ENCODE data around the gene ANO5. TPM values are rescaled to one million over a fixed set of nuclear protein-coding genes. Genes with fewer than 3 reads are reported as not detected.
A peak's percentile ranks its signal among the peaks of the same experiment; 100 is the strongest.

ANO5 gene
- total and polyA plus RNA-seq, 9 of the 15 experiments (the other 6 are each of a cell fraction or from before 2014, with no cell fraction given), result 0.16 to 0.58 (median 0.28) TPM

DNA sequence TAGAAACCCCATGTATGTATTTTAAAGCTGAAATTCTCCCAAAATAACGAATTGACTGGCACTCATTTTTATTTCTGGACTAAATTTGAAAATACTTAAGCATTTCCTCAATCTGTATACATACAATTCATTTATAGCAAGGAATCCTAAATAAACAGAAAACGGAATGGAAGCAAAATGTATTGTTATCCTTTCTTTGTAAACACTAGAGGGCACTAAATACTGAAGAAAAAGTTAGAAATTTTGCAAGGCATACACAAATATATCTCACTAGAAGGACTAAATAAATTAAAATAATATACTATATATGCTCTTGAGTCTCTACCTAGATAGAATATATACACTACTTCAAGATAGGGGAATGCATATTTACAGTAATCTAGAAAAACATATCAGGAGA is 23.1 kb upstream of the ANO5 start:
- FAIRE-seq, result no peak
- intact Hi-C loops (cut with micrococcal nuclease), result loop anchor here (10.0 kb wide), 1 partner anchor 135 kb away; no protein-coding TSS in a partner anchor
- CTCF ChIA-PET (ENCODE audit: low intra/inter-chr PET ratio), result interaction anchor here (1.1 kb wide), 1 partner anchor 135 kb away, joined by 6 read pairs; no protein-coding TSS in a partner anchor

More for the DNA sequence above, 23.1 kb upstream of the ANO5 start:
- Histone ChIP-seq H3K79me2 (ENCODE audit: control insufficient read depth, insufficient read depth, low read length) (no peaks in the 10 kb centered on the region), H3K9me1 (ENCODE audit: control insufficient read depth, insufficient read depth, low read length) (no peaks in the 10 kb centered on the region), H3K9ac (ENCODE audit: insufficient read depth in 1 of 2, low read depth in 2 of 2, low read length in 2 of 2) (no peak overlapping the region), H4K20me1 (replicated peaks; ENCODE audit: control insufficient read depth, insufficient read depth, low read length) (no peaks in the 10 kb centered on the region), H3K27me3 (ENCODE audit: control insufficient read depth in 2 of 2, insufficient read depth in 2 of 2, low read length in 2 of 2) (no peaks in the 10 kb centered on the region), H3K4me3 (no peak overlapping the region), H3K4me2 (ENCODE audit: insufficient read depth, low read length) (no peak overlapping the region), H3K27ac (ENCODE audit: extremely low read depth, low read depth, low read length) (no peak overlapping the region), H3K4me1 (replicated peaks in 1 of 2; ENCODE audit: control insufficient read depth in 2 of 2, insufficient read depth in 2 of 2, low read length in 2 of 2) (no peaks in the 10 kb centered on the region), H3K9me3 (replicated peaks; ENCODE audit: control insufficient read depth, insufficient read depth, low read depth, low read length) (no peaks in the 10 kb centered on the region), H3K36me3 (ENCODE audit: control insufficient read depth, insufficient read depth, low read length) (no peaks in the 10 kb centered on the region), H2AFZ (ENCODE audit: low read depth, low read length) (no peak overlapping the region)
- TF ChIP-seq, protein P1, sequence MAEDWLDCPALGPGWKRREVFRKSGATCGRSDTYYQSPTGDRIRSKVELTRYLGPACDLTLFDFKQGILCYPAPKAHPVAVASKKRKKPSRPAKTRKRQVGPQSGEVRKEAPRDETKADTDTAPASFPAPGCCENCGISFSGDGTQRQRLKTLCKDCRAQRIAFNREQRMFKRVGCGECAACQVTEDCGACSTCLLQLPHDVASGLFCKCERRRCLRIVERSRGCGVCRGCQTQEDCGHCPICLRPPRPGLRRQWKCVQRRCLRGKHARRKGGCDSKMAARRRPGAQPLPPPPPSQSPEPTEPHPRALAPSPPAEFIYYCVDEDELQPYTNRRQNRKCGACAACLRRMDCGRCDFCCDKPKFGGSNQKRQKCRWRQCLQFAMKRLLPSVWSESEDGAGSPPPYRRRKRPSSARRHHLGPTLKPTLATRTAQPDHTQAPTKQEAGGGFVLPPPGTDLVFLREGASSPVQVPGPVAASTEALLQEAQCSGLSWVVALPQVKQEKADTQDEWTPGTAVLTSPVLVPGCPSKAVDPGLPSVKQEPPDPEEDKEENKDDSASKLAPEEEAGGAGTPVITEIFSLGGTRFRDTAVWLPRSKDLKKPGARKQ (CRISPR knock-in tag; IDR thresholded peaks at IDR 0.05), result no peak
- TF ChIP-seq SRSF3 (IDR thresholded peaks at IDR 0.05; ENCODE audit: insufficient read depth, low read length) (no peak), DMBX1 (CRISPR knock-in tag; IDR thresholded peaks at IDR 0.05; ENCODE audit: borderline replicate concordance) (no peak), THRAP3 (IDR thresholded peaks at IDR 0.05; ENCODE audit: borderline replicate concordance) (no peak), MEF2A (IDR thresholded peaks at IDR 0.05; ENCODE audit: control insufficient read depth, low read depth, low read length) (no peak), MCM7 (IDR thresholded peaks at IDR 0.05) (no peak), CHD2 (IDR thresholded peaks at IDR 0.05; ENCODE audit: low read depth, low read length) (no peak), TCF3 (CRISPR knock-in tag; IDR thresholded peaks at IDR 0.05) (no peak), HNRNPK (IDR thresholded peaks at IDR 0.05; ENCODE audit: low read depth, low read length, poor library complexity, severe bottlenecking) (no peak), MAFF (IDR thresholded peaks at IDR 0.05; ENCODE audit: low read length) (no peak), RAD21 (CRISPR knock-in tag; conservative IDR thresholded peaks at IDR 0.05 in 1 of 2, IDR thresholded peaks at IDR 0.05 in 1 of 2) (peak in 1 of 2 experiments; percentile 45; a peak in 2 of 4 replicates), TCFL5 (CRISPR knock-in tag; conservative IDR thresholded peaks at IDR 0.05) (no peak)
- TF ChIP-seq, protein P2, sequence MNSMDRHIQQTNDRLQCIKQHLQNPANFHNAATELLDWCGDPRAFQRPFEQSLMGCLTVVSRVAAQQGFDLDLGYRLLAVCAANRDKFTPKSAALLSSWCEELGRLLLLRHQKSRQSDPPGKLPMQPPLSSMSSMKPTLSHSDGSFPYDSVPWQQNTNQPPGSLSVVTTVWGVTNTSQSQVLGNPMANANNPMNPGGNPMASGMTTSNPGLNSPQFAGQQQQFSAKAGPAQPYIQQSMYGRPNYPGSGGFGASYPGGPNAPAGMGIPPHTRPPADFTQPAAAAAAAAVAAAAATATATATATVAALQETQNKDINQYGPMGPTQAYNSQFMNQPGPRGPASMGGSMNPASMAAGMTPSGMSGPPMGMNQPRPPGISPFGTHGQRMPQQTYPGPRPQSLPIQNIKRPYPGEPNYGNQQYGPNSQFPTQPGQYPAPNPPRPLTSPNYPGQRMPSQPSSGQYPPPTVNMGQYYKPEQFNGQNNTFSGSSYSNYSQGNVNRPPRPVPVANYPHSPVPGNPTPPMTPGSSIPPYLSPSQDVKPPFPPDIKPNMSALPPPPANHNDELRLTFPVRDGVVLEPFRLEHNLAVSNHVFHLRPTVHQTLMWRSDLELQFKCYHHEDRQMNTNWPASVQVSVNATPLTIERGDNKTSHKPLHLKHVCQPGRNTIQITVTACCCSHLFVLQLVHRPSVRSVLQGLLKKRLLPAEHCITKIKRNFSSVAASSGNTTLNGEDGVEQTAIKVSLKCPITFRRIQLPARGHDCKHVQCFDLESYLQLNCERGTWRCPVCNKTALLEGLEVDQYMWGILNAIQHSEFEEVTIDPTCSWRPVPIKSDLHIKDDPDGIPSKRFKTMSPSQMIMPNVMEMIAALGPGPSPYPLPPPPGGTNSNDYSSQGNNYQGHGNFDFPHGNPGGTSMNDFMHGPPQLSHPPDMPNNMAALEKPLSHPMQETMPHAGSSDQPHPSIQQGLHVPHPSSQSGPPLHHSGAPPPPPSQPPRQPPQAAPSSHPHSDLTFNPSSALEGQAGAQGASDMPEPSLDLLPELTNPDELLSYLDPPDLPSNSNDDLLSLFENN (IDR thresholded peaks at IDR 0.05; ENCODE audit: low read depth in 2 of 2, low read length in 2 of 2), result no peak
- TF ChIP-seq, protein P3, sequence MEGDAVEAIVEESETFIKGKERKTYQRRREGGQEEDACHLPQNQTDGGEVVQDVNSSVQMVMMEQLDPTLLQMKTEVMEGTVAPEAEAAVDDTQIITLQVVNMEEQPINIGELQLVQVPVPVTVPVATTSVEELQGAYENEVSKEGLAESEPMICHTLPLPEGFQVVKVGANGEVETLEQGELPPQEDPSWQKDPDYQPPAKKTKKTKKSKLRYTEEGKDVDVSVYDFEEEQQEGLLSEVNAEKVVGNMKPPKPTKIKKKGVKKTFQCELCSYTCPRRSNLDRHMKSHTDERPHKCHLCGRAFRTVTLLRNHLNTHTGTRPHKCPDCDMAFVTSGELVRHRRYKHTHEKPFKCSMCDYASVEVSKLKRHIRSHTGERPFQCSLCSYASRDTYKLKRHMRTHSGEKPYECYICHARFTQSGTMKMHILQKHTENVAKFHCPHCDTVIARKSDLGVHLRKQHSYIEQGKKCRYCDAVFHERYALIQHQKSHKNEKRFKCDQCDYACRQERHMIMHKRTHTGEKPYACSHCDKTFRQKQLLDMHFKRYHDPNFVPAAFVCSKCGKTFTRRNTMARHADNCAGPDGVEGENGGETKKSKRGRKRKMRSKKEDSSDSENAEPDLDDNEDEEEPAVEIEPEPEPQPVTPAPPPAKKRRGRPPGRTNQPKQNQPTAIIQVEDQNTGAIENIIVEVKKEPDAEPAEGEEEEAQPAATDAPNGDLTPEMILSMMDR (IDR thresholded peaks at IDR 0.05 in 2 of 3, conservative IDR thresholded peaks at IDR 0.05 in 1 of 3; ENCODE audit: insufficient read depth in 2 of 3, low read depth in 1 of 3, low read length in 3 of 3), result peak in 1 of 3 experiments; percentile 30; a peak in 2 of 6 replicates
- DNase-seq (ENCODE audit: extremely low read depth in 1 of 4, low spot score in 3 of 4), result no peak
- ATAC-seq, result no peak
- POLR2A ChIA-PET, result no interaction called here
- no TSS peak for BruUV-seq (replicated peaks)
- in situ Hi-C loops (cut with MboI), result no loop called here
- WGBS (ENCODE audit: insufficient coverage, low coverage, missing lambda C conversion rate), result 0% methylated on average over 2 of the region's 2 CpGs
